SK-N-SH treated with all-trans-retinoic acid at 6 μM for 48 hours (cell line): Measurements from ENCODE around the gene MAN2B1.

ENCODE experiments used
- ATAC-seq: fragments of 200-7000 bp; cut with Tn5 transposase; 3 replicates; pipeline ENCODE4 v1.9.1; 2020; ENCODE audit warnings: mild to moderate bottlenecking, moderate library complexity
- ARNTL ChIP-seq: fragments of 450-650 bp; formaldehyde crosslinking; IDR thresholded peaks from 2 replicates; pipeline ENCODE4 v1.5.0; 2020; ENCODE audit warnings: low read depth, mild to moderate bottlenecking, moderate library complexity, borderline replicate concordance
- BACH2 ChIP-seq: fragments of 250-450 bp; sonication (Bioruptor Pico); IDR thresholded peaks from 2 replicates; pipeline ENCODE4 v1.9.0; 2021; ENCODE audit warnings: mild to moderate bottlenecking, borderline replicate concordance
- CREB5 ChIP-seq: fragments of 250-450 bp; sonication (Bioruptor Pico); IDR thresholded peaks from 2 replicates; pipeline ENCODE4 v1.5.1; 2020; ENCODE audit warnings: low read depth, mild to moderate bottlenecking, moderate library complexity
- CSDC2 ChIP-seq: fragments of 250-450 bp; sonication (Bioruptor Pico); IDR thresholded peaks from 2 replicates; pipeline ENCODE4 v1.5.0; 2020; ENCODE audit warnings: mild to moderate bottlenecking, moderate library complexity
- CSRNP3 ChIP-seq: fragments of 250-450 bp; sonication (Bioruptor Pico); IDR thresholded peaks from 2 replicates; pipeline ENCODE4 v1.5.1; 2021; ENCODE audit warnings: mild to moderate bottlenecking, moderate library complexity
- ESRRG ChIP-seq: fragments of 250-450 bp; sonication (Bioruptor Pico); IDR thresholded peaks from 2 replicates; pipeline ENCODE4 v1.6.1; 2021; ENCODE audit warnings: mild to moderate bottlenecking
- GLIS3 ChIP-seq: fragments of 250-450 bp; sonication (Bioruptor Pico); IDR thresholded peaks from 2 replicates; pipeline ENCODE4 v1.5.0; 2020; ENCODE audit warnings: mild to moderate bottlenecking, moderate library complexity
- ISL1 ChIP-seq: fragments of 250-450 bp; sonication (Bioruptor Pico); IDR thresholded peaks from 2 replicates; pipeline ENCODE4 v2.1.2; 2022; ENCODE audit warnings: mild to moderate bottlenecking, moderate library complexity
- OSR1 ChIP-seq: fragments of 250-450 bp; sonication (Bioruptor Pico); IDR thresholded peaks from 2 replicates; pipeline ENCODE4 v1.8.0; 2022; ENCODE audit warnings: moderate library complexity, mild to moderate bottlenecking, inconsistent platforms
- PATZ1 ChIP-seq: fragments of 250-450 bp; sonication (Bioruptor Pico); IDR thresholded peaks from 2 replicates; pipeline ENCODE4 v1.8.0; 2020; ENCODE audit warnings: mild to moderate bottlenecking, moderate library complexity, borderline replicate concordance
- POU6F1 ChIP-seq: fragments of 250-450 bp; sonication (Bioruptor Pico); IDR thresholded peaks from 2 replicates; pipeline ENCODE4 v1.8.0; 2021; ENCODE audit warnings: low read depth, mild to moderate bottlenecking, moderate library complexity, borderline replicate concordance
- PPARA ChIP-seq: fragments of 250-450 bp; sonication (Bioruptor Pico); IDR thresholded peaks from 2 replicates; pipeline ENCODE4 v1.5.0; 2020; ENCODE audit warnings: mild to moderate bottlenecking, borderline replicate concordance
- RARB ChIP-seq: fragments of 250-450 bp; sonication (Bioruptor Pico); IDR thresholded peaks from 2 replicates; pipeline ENCODE4 v1.8.0; 2021; ENCODE audit warnings: mild to moderate bottlenecking, moderate library complexity
- SNAI2 ChIP-seq: fragments of 250-450 bp; sonication (Bioruptor Pico); IDR thresholded peaks from 2 replicates; pipeline ENCODE4 v1.5.0; 2020; ENCODE audit warnings: mild to moderate bottlenecking, moderate library complexity
- TCF4 ChIP-seq: fragments of 250-450 bp; sonication (Bioruptor Pico); IDR thresholded peaks from 2 replicates; pipeline ENCODE4 v1.8.0; 2021; ENCODE audit warnings: mild to moderate bottlenecking, moderate library complexity, borderline replicate concordance
- TSHZ2 ChIP-seq: fragments of 250-450 bp; sonication (Bioruptor Pico); IDR thresholded peaks from 2 replicates; pipeline ENCODE4 v1.5.0; 2020; ENCODE audit warnings: mild to moderate bottlenecking, moderate library complexity
- ZC3H10 ChIP-seq: fragments of 250-450 bp; sonication (Bioruptor Pico); IDR thresholded peaks from 2 replicates; pipeline ENCODE4 v1.5.1; 2021; ENCODE audit warnings: mild to moderate bottlenecking, moderate library complexity
- ZFP3 ChIP-seq: fragments of 250-450 bp; sonication (Bioruptor Pico); IDR thresholded peaks from 2 replicates; pipeline ENCODE4 v1.5.0; 2020; ENCODE audit warnings: mild to moderate bottlenecking, moderate library complexity
- ZFP30 ChIP-seq: fragments of 450-650 bp; formaldehyde crosslinking; IDR thresholded peaks from 2 replicates; pipeline ENCODE4 v1.5.0; 2022; ENCODE audit warnings: mild to moderate bottlenecking, moderate library complexity
- ZNF565 ChIP-seq: fragments of 450-650 bp; formaldehyde crosslinking; conservative IDR thresholded peaks from 2 replicates; pipeline ENCODE4 v1.5.0; 2020; ENCODE audit warnings: low read depth, mild to moderate bottlenecking, moderate library complexity
- ZNF70 ChIP-seq: fragments of 450-650 bp; formaldehyde crosslinking; IDR thresholded peaks from 2 replicates; pipeline ENCODE4 v1.5.0; 2020; ENCODE audit warnings: mild to moderate bottlenecking, moderate library complexity
- ZNF8 ChIP-seq: fragments of 450-650 bp; formaldehyde crosslinking; IDR thresholded peaks from 2 replicates; pipeline ENCODE4 v1.5.0; 2020; ENCODE audit warnings: mild to moderate bottlenecking, moderate library complexity

The MAN2B1 gene

GRCh38 chr19:12711187-12711586, 44.6 kb upstream of the MAN2B1 start:
- TF ChIP-seq SNAI2 (CRISPR knock-in tag) (no peak), TSHZ2 (CRISPR knock-in tag) (no peak), PPARA (no peak), ZNF8 (CRISPR knock-in tag) (no peak), PATZ1 (no peak), ZNF70 (CRISPR knock-in tag) (no peak), CSRNP3 (CRISPR knock-in tag) (no peak), POU6F1 (no peak), RARB (CRISPR knock-in tag) (no peak), TCF4 (CRISPR knock-in tag) (no peak), ISL1 (CRISPR knock-in tag) (no peak), ZC3H10 (no peak)
- TF ChIP-seq, all 23 proteins: peak for 0
- ATAC-seq: no peak

- ATAC-seq: no peak
- no peak for TF ChIP-seq ZC3H10
- TF ChIP-seq ARNTL: no peak
- TF ChIP-seq ZFP3: no peak
- no peak for TF ChIP-seq TSHZ2 (CRISPR knock-in tag)
- TF ChIP-seq BACH2: no peak
- TF ChIP-seq ESRRG (CRISPR knock-in tag): no peak
Observed at GRCh38 chr19:12708641-12709040, 42.1 kb upstream of the MAN2B1 start.

- ATAC-seq: no peak
- TF ChIP-seq BACH2 (no peak), ZFP3 (no peak), OSR1 (no peak), ZNF70 (CRISPR knock-in tag) (no peak), ISL1 (CRISPR knock-in tag) (no peak), GLIS3 (CRISPR knock-in tag) (no peak)
Observed at GRCh38 chr19:12706332-12706718, 39.8 kb upstream of the MAN2B1 start.

- no peak for ATAC-seq
- no peak for TF ChIP-seq PPARA
- TF ChIP-seq OSR1: no peak
- TF ChIP-seq CSDC2 (CRISPR knock-in tag): no peak
- TF ChIP-seq SNAI2 (CRISPR knock-in tag): no peak
- TF ChIP-seq ZC3H10: no peak
- no peak for TF ChIP-seq ZFP30
- TF ChIP-seq ZNF70 (CRISPR knock-in tag): no peak
- TF ChIP-seq ZNF8 (CRISPR knock-in tag): no peak
- TF ChIP-seq TSHZ2 (CRISPR knock-in tag): no peak
- no peak for TF ChIP-seq CREB5 (CRISPR knock-in tag)
- no peak for TF ChIP-seq ZNF565 (CRISPR knock-in tag)
- TF ChIP-seq ZFP3: no peak
- TF ChIP-seq TCF4 (CRISPR knock-in tag): no peak
Observed at GRCh38 chr19:12705654-12706331, 39.3 kb upstream of the MAN2B1 start.
